BE2C (cell line): ENCODE measurements around the gene ZNF805.
A peak's percentile ranks its signal among the peaks of the same experiment; 100 is the strongest.
"Not testable (repeated sequence)": the region's sequence is repeated elsewhere in the genome, so short reads cannot be mapped to it uniquely, and the experiment has no call there.

ENCODE experiments used
- DNase-seq: peaks from one replicate; pipeline ENCODE4 v3.0.0-alpha.2; 2020
- H3K27me3 ChIP-seq: fragments of 250-450 bp; sonication (Bioruptor Pico); 2 replicates; pipeline ENCODE4 v1.5.1; 2020; ENCODE audit warnings: mild to moderate bottlenecking
- H3K36me3 ChIP-seq: fragments of 250-450 bp; sonication (Bioruptor Pico); 2 replicates; pipeline ENCODE4 v1.5.1; 2020; ENCODE audit warnings: mild to moderate bottlenecking
- H3K4me1 ChIP-seq: fragments of 250-450 bp; sonication (Bioruptor Pico); 2 replicates; pipeline ENCODE4 v1.5.1; 2020
- H3K4me3 ChIP-seq: 2 replicates; pipeline ENCODE4 v1.5.1; 2011; ENCODE audit warnings: low read depth, low read length
- H3K9me3 ChIP-seq: fragments of 250-450 bp; sonication (Bioruptor Pico); 2 replicates; pipeline ENCODE4 v1.5.1; 2020
- CTCF ChIP-seq: IDR thresholded peaks from 2 replicates; pipeline ENCODE4 v1.5.1; 2012; ENCODE audit warnings: mild to moderate bottlenecking, low read depth, low read length

The ZNF805 gene

DNA sequence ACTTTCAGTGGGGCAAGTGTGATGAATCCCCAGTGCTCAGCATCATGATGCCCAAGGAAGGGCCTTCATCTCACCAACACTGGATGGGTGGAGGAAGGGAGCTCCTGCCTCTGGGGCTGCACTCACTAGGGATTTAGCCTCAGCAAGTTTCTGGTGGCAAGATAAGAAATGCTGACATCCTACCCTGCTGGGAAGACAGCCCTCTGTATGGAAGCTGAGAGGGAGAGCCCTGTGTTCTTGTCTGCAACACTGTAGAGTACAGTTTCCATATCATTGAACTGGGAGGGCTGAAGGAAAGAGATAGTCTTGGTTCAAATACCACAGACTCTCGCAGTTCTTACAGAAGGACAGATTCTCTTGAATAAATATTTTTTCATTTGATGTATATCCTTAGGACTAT is 32.6 kb downstream of the ZNF805 start:
- TF ChIP-seq CTCF, result no peak
- Histone ChIP-seq H3K4me1 (no peaks in the 10 kb centered on the region), H3K27me3 (no peaks in the 10 kb centered on the region), H3K9me3 (no peaks in the 10 kb centered on the region), H3K36me3 (no peaks in the 10 kb centered on the region), H3K4me3 (no peak overlapping the region)
- DNase-seq, result no peak

GRCh38 chr19:57276430-57276829 is 36.0 kb downstream of the ZNF805 start:
- no peak for TF ChIP-seq CTCF
- no peaks in the 10 kb centered on the region; the same call in 1 of the 2 replicates for H3K36me3 ChIP-seq
- no peaks in the 10 kb centered on the region for H3K4me1 ChIP-seq
- no peaks in the 10 kb centered on the region for H3K27me3 ChIP-seq
- H3K9me3 ChIP-seq, result no peaks in the 10 kb centered on the region
- no peak overlapping the region for H3K4me3 ChIP-seq
- DNase-seq, result no peak

- H3K9me3 ChIP-seq, H3K4me1 ChIP-seq, DNase-seq, H3K27me3 ChIP-seq, H3K4me3 ChIP-seq: not testable (repeated sequence)
- H3K36me3 ChIP-seq, result peaks cover 11% of the 10 kb centered on the region
Measured at GRCh38 chr19:57278481-57278880, 38.0 kb downstream of the ZNF805 start.

GRCh38 chr19:57279418-57280164 is 39.2 kb downstream of the ZNF805 start:
- DNase-seq, result peak; percentile 94
- Histone ChIP-seq H3K36me3 (peaks cover 20% of the 10 kb centered on the region), H3K4me1 (peaks cover 4% of the 10 kb centered on the region; the same call in 1 of the 2 replicates), H3K9me3 (no peaks in the 10 kb centered on the region), H3K27me3 (no peaks in the 10 kb centered on the region), H3K4me3 (peak overlapping the region; percentile 99)
- peak; percentile 43 for TF ChIP-seq CTCF

DNA sequence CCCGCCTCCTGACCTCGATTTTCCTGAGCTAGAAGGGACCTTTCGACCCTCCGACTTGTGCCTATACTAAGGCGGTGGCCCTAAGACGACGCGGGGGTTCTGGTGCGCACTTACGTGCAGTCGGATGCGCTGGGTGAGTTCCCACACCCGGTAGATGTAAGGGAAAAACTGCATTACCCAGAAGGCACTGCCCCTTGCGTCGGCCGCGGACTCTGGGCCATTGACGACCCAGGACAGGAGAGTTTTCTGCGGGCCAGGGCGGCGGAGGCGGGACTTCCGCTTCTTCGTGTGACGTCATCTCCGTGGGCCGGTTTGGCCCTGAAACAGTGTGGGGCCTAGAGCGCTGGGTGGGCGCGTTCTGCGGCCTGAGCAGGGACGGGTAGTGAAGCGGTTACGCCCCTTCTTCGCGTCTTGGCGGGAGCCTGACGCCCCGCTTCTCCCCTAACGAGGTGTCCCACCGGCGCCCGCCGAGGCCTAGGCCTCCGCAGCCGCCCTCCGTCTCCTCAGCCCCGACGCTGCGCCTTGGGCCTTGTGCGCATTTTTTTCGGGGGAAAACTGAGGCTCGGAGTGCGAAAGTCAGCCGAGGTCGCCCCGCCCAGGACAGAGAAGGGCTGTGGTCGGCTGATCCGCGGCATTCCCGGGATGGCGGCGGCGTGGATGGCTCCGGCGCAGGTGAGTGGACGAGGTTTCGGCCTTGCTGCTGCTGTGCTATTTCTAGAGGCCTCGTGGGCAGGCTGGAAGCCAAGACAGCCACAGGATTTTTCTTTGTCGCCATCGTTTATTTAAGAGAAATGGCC is 39.9 kb downstream of the ZNF805 start, which contains the start of gene ZNF460:
ZNF460 (plus strand) TSS at position 321 of the 797 bp plus-strand sequence; CDS start at position 643, 322 bp downstream.
- TF ChIP-seq CTCF, result no peak
- DNase-seq, result peak; percentile 96
- no peaks in the 10 kb centered on the region for H3K9me3 ChIP-seq
- no peaks in the 10 kb centered on the region for H3K27me3 ChIP-seq
- H3K4me3 ChIP-seq, result peak within 1 kb of the TSS; percentile 99
- peaks cover 27% of the 10 kb centered on the region for H3K36me3 ChIP-seq
- peaks cover 4% of the 10 kb centered on the region; the same call in 1 of the 2 replicates for H3K4me1 ChIP-seq

- Histone ChIP-seq H3K4me1 (peaks cover 4% of the 10 kb centered on the region; the same call in 1 of the 2 replicates), H3K27me3 (no peaks in the 10 kb centered on the region), H3K9me3 (no peaks in the 10 kb centered on the region), H3K36me3 (peaks cover 34% of the 10 kb centered on the region), H3K4me3 (peak overlapping the region; percentile 99)
- no peak for TF ChIP-seq CTCF
- DNase-seq, result no peak
Measured at GRCh38 chr19:57280962-57281400, 40.5 kb downstream of the ZNF805 start.
